HG02610 (cell line): ENCODE results near the gene NOX5.

Experiments used
- ATAC-seq: cut with Tn5 transposase; IDR thresholded peaks from one replicate; pipeline ENCODE4 v1.9.1; 2021; ENCODE audit warnings: mild to moderate bottlenecking, moderate library complexity; ENCODE audit not compliant: unreplicated experiment

Gene NOX5

GRCh38 chr15:69096626-69097025 lies 82.1 kb downstream of the NOX5 start:
- no peak for ATAC-seq

- no peak for ATAC-seq
These were observed 84.3 kb downstream of the NOX5 start for GRCh38 chr15:69098771-69099170.

- no peak for ATAC-seq
These were observed 85.4 kb downstream of the NOX5 start for GRCh38 chr15:69099941-69100340.

- ATAC-seq = no peak
These were observed 86.3 kb downstream of the NOX5 start for GRCh38 chr15:69100821-69101220.

- ATAC-seq = no peak
These were observed 89.7 kb downstream of the NOX5 start for GRCh38 chr15:69104050-69104750.

- ATAC-seq = no peak
These were observed 91.0 kb downstream of the NOX5 start for GRCh38 chr15:69105451-69105985.

GRCh38 chr15:69107025-69107620 lies 92.6 kb downstream of the NOX5 start:
- no peak for ATAC-seq
